Activated CD8-positive, alpha-beta memory T cell treated with anti-CD3 and anti-CD28 coated beads for 1 hour (primary cell): ENCODE results near the gene COCH.
"Not testable (repeated sequence)": the region's sequence is repeated elsewhere in the genome, so short reads cannot be mapped to it uniquely, and the experiment has no call there.

ENCODE experiments used
- DNase-seq, 2 donors: peaks; one replicate each; pipeline ENCODE4 v3.0.0-alpha.2; 2020; ENCODE audit warnings: low read depth in 1 of 2; ENCODE audit errors: extremely low read depth in 1 of 2

COCH gene

GRCh38 chr14:30921305-30921704, 46.9 kb downstream of the COCH start:
- no peak for DNase-seq

GRCh38 chr14:30921788-30922187, 47.4 kb downstream of the COCH start:
- DNase-seq: no peak

- DNase-seq: no peak
These were observed 50.9 kb downstream of the COCH start for GRCh38 chr14:30925254-30925653.

GRCh38 chr14:30928462-30928861, 54.1 kb downstream of the COCH start:
- DNase-seq: no peak

- not testable (repeated sequence) for DNase-seq
These were observed 59.6 kb downstream of the COCH start for GRCh38 chr14:30933937-30934336.

GRCh38 chr14:30935445-30935844, 61.1 kb downstream of the COCH start:
- no peak for DNase-seq

- DNase-seq: no peak
These were observed 64.3 kb downstream of the COCH start for GRCh38 chr14:30938617-30939016.
